HepG2 (cell line): Measurements from ENCODE around the gene CHMP4B. TPM values are rescaled to one million over a fixed set of nuclear protein-coding genes. Genes with fewer than 3 reads are reported as not detected.
A peak's percentile ranks its signal among the peaks of the same experiment; 100 is the strongest.

ENCODE experiments used
- ARID2 ChIP-seq: sonication (generic); formaldehyde crosslinking; IDR thresholded peaks from 2 replicates; pipeline ENCODE4 v1.8.1; 2022; ENCODE audit warnings: mild to moderate bottlenecking, missing genetic modification reagents, borderline replicate concordance
- GTF3A ChIP-seq: sonication (generic); formaldehyde crosslinking; conservative IDR thresholded peaks from 2 replicates; pipeline ENCODE4 v1.4.0; 2020; ENCODE audit warnings: mild to moderate bottlenecking, missing genetic modification reagents
- IKZF4 ChIP-seq: sonication (generic); formaldehyde crosslinking; IDR thresholded peaks from 2 replicates; pipeline ENCODE4 v1.5.1; 2020; ENCODE audit warnings: borderline replicate concordance, mild to moderate bottlenecking, low read depth, missing genetic modification reagents; ENCODE audit errors: not compliant biosample characterization
- KDM4B ChIP-seq: sonication (generic); formaldehyde crosslinking; IDR thresholded peaks from 2 replicates; pipeline ENCODE4 v1.4.0; 2020; ENCODE audit warnings: missing genetic modification reagents
- MTF1 ChIP-seq: sonication (generic); formaldehyde crosslinking; IDR thresholded peaks from 2 replicates; pipeline ENCODE4 v1.5.0; 2020; ENCODE audit warnings: missing genetic modification reagents
- NFIC ChIP-seq: IDR thresholded peaks from 2 replicates; pipeline ENCODE4 v1.6.1; 2012; ENCODE audit warnings: mild to moderate bottlenecking, low read length, inconsistent platforms
- NFKBIZ ChIP-seq: IDR thresholded peaks from 2 replicates; pipeline ENCODE4 v1.6.1; 2018; ENCODE audit warnings: missing genetic modification reagents, missing compliant biosample characterization
- NR2F6 ChIP-seq, 2 experiments: IDR thresholded peaks; 2 replicates each; pipeline ENCODE4 v1.6.1; 2016; ENCODE audit warnings: antibody characterized with exemption in 1 of 2, mild to moderate bottlenecking in 1 of 2
- PHF21A ChIP-seq: sonication (generic); formaldehyde crosslinking; IDR thresholded peaks from 2 replicates; pipeline ENCODE4 v1.5.0; 2020; ENCODE audit warnings: mild to moderate bottlenecking, missing genetic modification reagents
- TCF7L2 ChIP-seq: IDR thresholded peaks from 2 replicates; pipeline ENCODE4 v1.6.1; 2011; ENCODE audit warnings: mild to moderate bottlenecking, low read depth, low read length, moderate library complexity
- ZKSCAN1 ChIP-seq: fragments of 150-350 bp; IDR thresholded peaks from 2 replicates; pipeline ENCODE4 v1.6.1; 2014; ENCODE audit warnings: low read length
- ZNF629 ChIP-seq: sonication (generic); formaldehyde crosslinking; conservative IDR thresholded peaks from 2 replicates; pipeline ENCODE4 v1.5.0; 2020; ENCODE audit warnings: missing genetic modification reagents
- ZNF660 ChIP-seq: sonication (generic); formaldehyde crosslinking; IDR thresholded peaks from 2 replicates; pipeline ENCODE4 v1.5.1; 2020; ENCODE audit warnings: mild to moderate bottlenecking, low read depth, missing genetic modification reagents, borderline replicate concordance
- polyA plus RNA-seq, 8 experiments: library from polyadenylated mRNA; depleted of rRNA in 3 of 8; stranded (reverse) in 7 of 8; unstranded in 1 of 8; fragments of >200 nt; fragmentation: Illumina TruSeq in 4 of 8; extraction: Trizol in 4 of 8; gene quantifications; 2 replicates each; pipeline versions ENCODE4 v1.2.1 to v1.2.3, GENCODE V29; 2011 to 2016; ENCODE audit warnings: low read depth in 4 of 8, missing spikeins in 1 of 8, mixed read lengths in 1 of 8; ENCODE audit not compliant: insufficient read depth in 1 of 8
- total RNA-seq, 5 experiments: library from RNA; depleted of rRNA; stranded (reverse); fragments of >200 nt; fragmentation: Illumina TruSeq; extraction: Trizol; gene quantifications; 2 replicates each; pipeline ENCODE4 v1.2.3, GENCODE V29; 2016; ENCODE audit warnings: low read depth in 1 of 5
- TF ChIP-seq, protein P1 (sequence below), 2 experiments: sonication (generic) in 1 of 2; formaldehyde crosslinking in 1 of 2; IDR thresholded peaks; 2 replicates each; pipeline versions ENCODE4 v1.6.1 to v1.9.0; 2014 to 2022; ENCODE audit warnings: antibody characterized with exemption in 1 of 2, borderline replicate concordance in 1 of 2, inconsistent platforms in 1 of 2, low read depth in 1 of 2, missing genetic modification reagents in 1 of 2
- TF ChIP-seq, protein P2 (sequence below): sonication (generic); formaldehyde crosslinking; IDR thresholded peaks from 2 replicates; pipeline ENCODE4 v1.5.1; 2020; ENCODE audit warnings: missing genetic modification reagents, mild to moderate bottlenecking, borderline replicate concordance
- TF ChIP-seq, protein P3 (sequence below): sonication (generic); formaldehyde crosslinking; IDR thresholded peaks from 2 replicates; pipeline ENCODE4 v1.4.0; 2020; ENCODE audit warnings: missing genetic modification reagents, borderline replicate concordance
- TF ChIP-seq, protein P4 (sequence below): sonication (generic); formaldehyde crosslinking; IDR thresholded peaks from 2 replicates; pipeline ENCODE4 v1.4.0; 2020; ENCODE audit warnings: mild to moderate bottlenecking, missing genetic modification reagents

The CHMP4B gene
- total and polyA plus RNA-seq, 2 of the 13 experiments (the other 11 are each of a cell fraction or from before 2014, with no cell fraction given), result 40.1 to 45.6 TPM

DNA sequence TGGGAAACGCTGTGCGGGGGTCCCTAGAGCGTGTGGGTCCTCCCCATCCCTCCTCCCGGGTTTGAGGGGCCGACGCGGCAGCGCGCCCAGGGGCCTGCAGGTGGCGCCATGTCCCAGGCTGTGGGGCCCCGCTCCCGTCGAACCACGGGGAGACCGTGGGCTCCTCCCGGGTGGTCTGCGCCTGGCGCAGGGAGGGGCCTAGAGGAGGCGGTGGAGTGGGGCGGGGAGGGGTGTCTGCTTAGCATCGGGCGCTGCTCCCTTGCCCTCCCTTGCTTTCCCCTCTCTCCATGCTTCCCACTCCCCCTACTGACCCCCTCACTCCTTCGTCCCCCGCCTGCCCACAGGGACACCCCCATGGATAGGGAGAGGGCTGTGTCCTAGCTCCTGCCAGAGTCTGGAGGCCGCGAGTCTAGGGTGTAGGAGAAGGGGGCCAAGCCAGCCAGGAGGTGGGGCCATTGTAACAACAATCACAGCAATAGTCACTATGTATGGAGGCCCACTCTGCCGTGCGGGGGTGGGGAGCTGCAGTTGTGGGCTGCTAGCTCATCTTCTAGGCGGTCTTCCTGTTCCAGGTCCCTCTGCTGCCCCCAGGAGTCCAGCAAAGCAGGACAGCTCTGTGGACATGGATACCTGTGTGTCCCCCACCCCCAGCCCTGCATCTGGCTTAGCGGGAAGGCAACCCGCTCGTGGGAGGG is 51.7 kb downstream of the CHMP4B start (continued):
- TF ChIP-seq ZNF660 (CRISPR knock-in tag) (no peak), NFKBIZ (CRISPR knock-in tag) (peak; percentile 5; the same call in 1 of the 2 replicates), IKZF4 (CRISPR knock-in tag) (no peak), ARID2 (CRISPR knock-in tag) (no peak), PHF21A (CRISPR knock-in tag) (no peak), ZNF629 (no peak), GTF3A (CRISPR knock-in tag) (no peak), TCF7L2 (no peak), MTF1 (CRISPR knock-in tag) (no peak), KDM4B (CRISPR knock-in tag) (no peak), NR2F6 (IDR thresholded peaks at IDR 0.05) (no peak), NR2F6 (CRISPR knock-in tag; IDR thresholded peaks at IDR 0.05) (no peak), NFIC (no peak), ZKSCAN1 (no peak)
- TF ChIP-seq, protein P1, sequence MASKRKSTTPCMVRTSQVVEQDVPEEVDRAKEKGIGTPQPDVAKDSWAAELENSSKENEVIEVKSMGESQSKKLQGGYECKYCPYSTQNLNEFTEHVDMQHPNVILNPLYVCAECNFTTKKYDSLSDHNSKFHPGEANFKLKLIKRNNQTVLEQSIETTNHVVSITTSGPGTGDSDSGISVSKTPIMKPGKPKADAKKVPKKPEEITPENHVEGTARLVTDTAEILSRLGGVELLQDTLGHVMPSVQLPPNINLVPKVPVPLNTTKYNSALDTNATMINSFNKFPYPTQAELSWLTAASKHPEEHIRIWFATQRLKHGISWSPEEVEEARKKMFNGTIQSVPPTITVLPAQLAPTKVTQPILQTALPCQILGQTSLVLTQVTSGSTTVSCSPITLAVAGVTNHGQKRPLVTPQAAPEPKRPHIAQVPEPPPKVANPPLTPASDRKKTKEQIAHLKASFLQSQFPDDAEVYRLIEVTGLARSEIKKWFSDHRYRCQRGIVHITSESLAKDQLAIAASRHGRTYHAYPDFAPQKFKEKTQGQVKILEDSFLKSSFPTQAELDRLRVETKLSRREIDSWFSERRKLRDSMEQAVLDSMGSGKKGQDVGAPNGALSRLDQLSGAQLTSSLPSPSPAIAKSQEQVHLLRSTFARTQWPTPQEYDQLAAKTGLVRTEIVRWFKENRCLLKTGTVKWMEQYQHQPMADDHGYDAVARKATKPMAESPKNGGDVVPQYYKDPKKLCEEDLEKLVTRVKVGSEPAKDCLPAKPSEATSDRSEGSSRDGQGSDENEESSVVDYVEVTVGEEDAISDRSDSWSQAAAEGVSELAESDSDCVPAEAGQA (IDR thresholded peaks at IDR 0.05; ENCODE audit: low read depth), result no peak
- TF ChIP-seq, protein P1 (CRISPR knock-in tag; IDR thresholded peaks at IDR 0.05; ENCODE audit: borderline replicate concordance), result no peak
- TF ChIP-seq, protein P2, sequence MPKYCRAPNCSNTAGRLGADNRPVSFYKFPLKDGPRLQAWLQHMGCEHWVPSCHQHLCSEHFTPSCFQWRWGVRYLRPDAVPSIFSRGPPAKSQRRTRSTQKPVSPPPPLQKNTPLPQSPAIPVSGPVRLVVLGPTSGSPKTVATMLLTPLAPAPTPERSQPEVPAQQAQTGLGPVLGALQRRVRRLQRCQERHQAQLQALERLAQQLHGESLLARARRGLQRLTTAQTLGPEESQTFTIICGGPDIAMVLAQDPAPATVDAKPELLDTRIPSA, result no peak; the same call in 1 of the 2 replicates
- TF ChIP-seq, protein P3, sequence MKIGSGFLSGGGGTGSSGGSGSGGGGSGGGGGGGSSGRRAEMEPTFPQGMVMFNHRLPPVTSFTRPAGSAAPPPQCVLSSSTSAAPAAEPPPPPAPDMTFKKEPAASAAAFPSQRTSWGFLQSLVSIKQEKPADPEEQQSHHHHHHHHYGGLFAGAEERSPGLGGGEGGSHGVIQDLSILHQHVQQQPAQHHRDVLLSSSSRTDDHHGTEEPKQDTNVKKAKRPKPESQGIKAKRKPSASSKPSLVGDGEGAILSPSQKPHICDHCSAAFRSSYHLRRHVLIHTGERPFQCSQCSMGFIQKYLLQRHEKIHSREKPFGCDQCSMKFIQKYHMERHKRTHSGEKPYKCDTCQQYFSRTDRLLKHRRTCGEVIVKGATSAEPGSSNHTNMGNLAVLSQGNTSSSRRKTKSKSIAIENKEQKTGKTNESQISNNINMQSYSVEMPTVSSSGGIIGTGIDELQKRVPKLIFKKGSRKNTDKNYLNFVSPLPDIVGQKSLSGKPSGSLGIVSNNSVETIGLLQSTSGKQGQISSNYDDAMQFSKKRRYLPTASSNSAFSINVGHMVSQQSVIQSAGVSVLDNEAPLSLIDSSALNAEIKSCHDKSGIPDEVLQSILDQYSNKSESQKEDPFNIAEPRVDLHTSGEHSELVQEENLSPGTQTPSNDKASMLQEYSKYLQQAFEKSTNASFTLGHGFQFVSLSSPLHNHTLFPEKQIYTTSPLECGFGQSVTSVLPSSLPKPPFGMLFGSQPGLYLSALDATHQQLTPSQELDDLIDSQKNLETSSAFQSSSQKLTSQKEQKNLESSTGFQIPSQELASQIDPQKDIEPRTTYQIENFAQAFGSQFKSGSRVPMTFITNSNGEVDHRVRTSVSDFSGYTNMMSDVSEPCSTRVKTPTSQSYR, result peak; percentile 43; the same call in 1 of the 2 replicates
- TF ChIP-seq, protein P4, sequence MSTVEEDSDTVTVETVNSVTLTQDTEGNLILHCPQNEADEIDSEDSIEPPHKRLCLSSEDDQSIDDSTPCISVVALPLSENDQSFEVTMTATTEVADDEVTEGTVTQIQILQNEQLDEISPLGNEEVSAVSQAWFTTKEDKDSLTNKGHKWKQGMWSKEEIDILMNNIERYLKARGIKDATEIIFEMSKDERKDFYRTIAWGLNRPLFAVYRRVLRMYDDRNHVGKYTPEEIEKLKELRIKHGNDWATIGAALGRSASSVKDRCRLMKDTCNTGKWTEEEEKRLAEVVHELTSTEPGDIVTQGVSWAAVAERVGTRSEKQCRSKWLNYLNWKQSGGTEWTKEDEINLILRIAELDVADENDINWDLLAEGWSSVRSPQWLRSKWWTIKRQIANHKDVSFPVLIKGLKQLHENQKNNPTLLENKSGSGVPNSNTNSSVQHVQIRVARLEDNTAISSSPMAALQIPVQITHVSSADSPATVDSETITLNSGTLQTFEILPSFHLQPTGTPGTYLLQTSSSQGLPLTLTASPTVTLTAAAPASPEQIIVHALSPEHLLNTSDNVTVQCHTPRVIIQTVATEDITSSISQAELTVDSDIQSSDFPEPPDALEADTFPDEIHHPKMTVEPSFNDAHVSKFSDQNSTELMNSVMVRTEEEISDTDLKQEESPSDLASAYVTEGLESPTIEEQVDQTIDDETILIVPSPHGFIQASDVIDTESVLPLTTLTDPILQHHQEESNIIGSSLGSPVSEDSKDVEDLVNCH, result no peak
